A549 (cell line): Measurements from ENCODE around the gene THBD. TPM values are rescaled to one million over a fixed set of nuclear protein-coding genes. Genes with fewer than 3 reads are reported as not detected.

Experiments used
- ATAC-seq, 2 experiments: fragments of 200-7000 bp in 1 of 2; fragments of >200 bp in 1 of 2; cut with Nextera tagmentation in 1 of 2; cut with Tn5 transposase in 1 of 2; 3 replicates each; pipeline versions ENCODE4 v1.8.0 to v1.9.1; 2018 to 2020; ENCODE audit warnings: mild to moderate bottlenecking in 1 of 2, moderate library complexity in 1 of 2
- CTCF ChIA-PET: fragments of 300-600 bp; sonication (Branson Sonifier 250); formaldehyde crosslinking; extraction: SDS; loops from one replicate; lab custom pipeline; 2021; ENCODE audit warnings: antibody characterized with exemption, inconsistent platforms; lab: Yijun Ruan, JAX
- POLR2A ChIA-PET: fragments of 350-600 bp; formaldehyde crosslinking; extraction: SDS; loops from one replicate; lab custom pipeline; 2021; ENCODE audit warnings: antibody characterized with exemption, inconsistent platforms; lab: Yijun Ruan, JAX
- DNase-seq, 2 experiments: peaks; one replicate each; pipeline versions ENCODE4 v3.0.0 to v3.0.0-alpha.2; 2011 to 2016; ENCODE audit warnings: low read depth in 1 of 2, low spot score in 1 of 2
- FAIRE-seq: peaks from 2 replicates; lab custom pipeline; 2011; peaks lifted over from hg19 to GRCh38; lab: Jason Lieb, UNC
- H3K27ac ChIP-seq, 2 experiments: fragments of >200 bp; sonication (Bioruptor Twin); formaldehyde crosslinking; 3 replicates each; pipeline ENCODE4 v1.5.1; 2016 to 2017
- H3K4me1 ChIP-seq: fragments of >200 bp; sonication (Bioruptor Twin); formaldehyde crosslinking; 3 replicates; pipeline ENCODE4 v1.6.1; 2016
- H3K4me2 ChIP-seq: fragments of >200 bp; sonication (Bioruptor Twin); formaldehyde crosslinking; 3 replicates; pipeline ENCODE4 v1.6.1; 2016
- H3K4me3 ChIP-seq: fragments of >200 bp; sonication (Bioruptor Twin); formaldehyde crosslinking; 3 replicates; pipeline ENCODE4 v1.5.1; 2016
- H3K9me3 ChIP-seq: fragments of >200 bp; sonication (Bioruptor Twin); formaldehyde crosslinking; 3 replicates; pipeline ENCODE4 v1.6.1; 2016
- ATOH8 ChIP-seq: fragments of 250-450 bp; sonication (Bioruptor Pico); IDR thresholded peaks from 2 replicates; pipeline ENCODE4 v1.5.0; 2020; ENCODE audit warnings: low read depth, mild to moderate bottlenecking, moderate library complexity
- BHLHE40 ChIP-seq: IDR thresholded peaks from 2 replicates; pipeline ENCODE4 v1.6.1; 2012; ENCODE audit warnings: low read depth, low read length, inconsistent platforms
- CEBPB ChIP-seq, 2 experiments: fragments of >200 bp in 1 of 2; sonication (Bioruptor Twin) in 1 of 2; formaldehyde crosslinking in 1 of 2; IDR thresholded peaks; 2 replicates each; pipeline ENCODE4 v1.6.1; 2012 to 2016
- CTCF ChIP-seq: fragments of >200 bp; sonication (Bioruptor Twin); formaldehyde crosslinking; IDR thresholded peaks from 3 replicates; pipeline ENCODE4 v1.5.1; 2016
- E2F6 ChIP-seq: IDR thresholded peaks from 2 replicates; pipeline ENCODE4 v1.6.1; 2012; ENCODE audit warnings: low read depth, borderline replicate concordance
- EHF ChIP-seq: fragments of 250-450 bp; sonication (Bioruptor Pico); IDR thresholded peaks from 2 replicates; pipeline ENCODE4 v1.5.0; 2020; ENCODE audit warnings: mild to moderate bottlenecking
- EP300 ChIP-seq, 2 experiments: fragments of >200 bp; sonication (Bioruptor Twin); formaldehyde crosslinking; IDR thresholded peaks; 2 replicates in 1 of 2; 3 replicates in 1 of 2; pipeline ENCODE4 v1.6.1; 2016 to 2017
- FOSL2 ChIP-seq, 2 experiments: fragments of 450-650 bp in 1 of 2; fragments of >200 bp in 1 of 2; sonication (Bioruptor Twin) in 1 of 2; formaldehyde crosslinking; IDR thresholded peaks; 2 replicates each; pipeline versions ENCODE4 v1.5.0 to v1.6.1; 2016 to 2020; ENCODE audit warnings: mild to moderate bottlenecking in 1 of 2, moderate library complexity in 1 of 2
- FOXS1 ChIP-seq: fragments of 250-450 bp; sonication (Bioruptor Pico); IDR thresholded peaks from 2 replicates; pipeline ENCODE4 v1.5.0; 2020; ENCODE audit warnings: mild to moderate bottlenecking, moderate library complexity
- HDAC2 ChIP-seq: fragments of 200-600 bp; sonication (generic); IDR thresholded peaks from 2 replicates; pipeline ENCODE4 v1.6.1; 2016
- HEYL ChIP-seq: fragments of 250-450 bp; sonication (Bioruptor Pico); IDR thresholded peaks from 2 replicates; pipeline ENCODE4 v1.8.0; 2021; ENCODE audit warnings: mild to moderate bottlenecking, moderate library complexity
- HOXB5 ChIP-seq: fragments of 250-450 bp; sonication (Bioruptor Pico); IDR thresholded peaks from 2 replicates; pipeline ENCODE4 v1.5.0; 2020; ENCODE audit warnings: mild to moderate bottlenecking, moderate library complexity
- KDM1A ChIP-seq: fragments of 200-600 bp; sonication (generic); IDR thresholded peaks from 2 replicates; pipeline ENCODE4 v1.6.1; 2016; ENCODE audit warnings: low read depth, mild to moderate bottlenecking
- KDM5A ChIP-seq: fragments of 200-600 bp; sonication (generic); IDR thresholded peaks from 2 replicates; pipeline ENCODE4 v1.6.1; 2016; ENCODE audit warnings: antibody characterized with exemption, mild to moderate bottlenecking
- MAFK ChIP-seq: fragments of 450-650 bp; IDR thresholded peaks from 2 replicates; pipeline ENCODE4 v1.6.1; 2014; ENCODE audit not compliant: partially characterized antibody
- MAX ChIP-seq: IDR thresholded peaks from 2 replicates; pipeline ENCODE4 v1.6.1; 2012
- MYC ChIP-seq: IDR thresholded peaks from 2 replicates; pipeline ENCODE4 v1.6.1; 2012; ENCODE audit warnings: mild to moderate bottlenecking, inconsistent platforms, low read length, improper control_type of control experiment, borderline replicate concordance
- NFE2L2 ChIP-seq: fragments of 150-350 bp; conservative IDR thresholded peaks from 2 replicates; pipeline ENCODE4 v1.6.1; 2014; ENCODE audit warnings: low read length
- PBX3 ChIP-seq: IDR thresholded peaks from 2 replicates; pipeline ENCODE4 v1.6.1; 2012
- PHF8 ChIP-seq: fragments of 200-600 bp; sonication (generic); IDR thresholded peaks from 2 replicates; pipeline ENCODE4 v1.6.1; 2016; ENCODE audit warnings: low read depth, mild to moderate bottlenecking, antibody characterized with exemption, moderate library complexity, borderline replicate concordance
- POLR2A ChIP-seq: IDR thresholded peaks from 2 replicates; pipeline ENCODE4 v1.6.1; 2012; ENCODE audit warnings: mild to moderate bottlenecking, low read length
- POLR2AphosphoS2 ChIP-seq: conservative IDR thresholded peaks from 2 replicates; pipeline ENCODE4 v1.6.1; 2012; ENCODE audit warnings: low read length, improper control_type of control experiment, inconsistent platforms
- RAD21 ChIP-seq, 2 experiments: fragments of >200 bp in 1 of 2; sonication (Bioruptor Twin) in 1 of 2; formaldehyde crosslinking in 1 of 2; IDR thresholded peaks in 1 of 2; conservative IDR thresholded peaks in 1 of 2; 2 replicates in 1 of 2; 3 replicates in 1 of 2; pipeline ENCODE4 v1.6.1; 2012 to 2018; ENCODE audit warnings: inconsistent platforms in 1 of 2
- RCOR1 ChIP-seq: fragments of 150-350 bp; IDR thresholded peaks from 2 replicates; pipeline ENCODE4 v1.6.1; 2014; ENCODE audit warnings: antibody characterized with exemption, low read length, low read depth
- RNF2 ChIP-seq: fragments of 200-600 bp; sonication (generic); IDR thresholded peaks from 2 replicates; pipeline ENCODE4 v1.6.1; 2016; ENCODE audit warnings: low read depth, mild to moderate bottlenecking, antibody characterized with exemption, moderate library complexity, borderline replicate concordance
- SMC3 ChIP-seq: fragments of >200 bp; sonication (Bioruptor Twin); formaldehyde crosslinking; IDR thresholded peaks from 3 replicates; pipeline ENCODE4 v1.6.1; 2018; ENCODE audit warnings: inconsistent platforms
- SREBF2 ChIP-seq: fragments of 450-650 bp; IDR thresholded peaks from 2 replicates; pipeline ENCODE4 v1.6.1; 2014; ENCODE audit warnings: mild to moderate bottlenecking, moderate library complexity
- TFCP2L1 ChIP-seq: fragments of 250-450 bp; sonication (Bioruptor Pico); IDR thresholded peaks from 2 replicates; pipeline ENCODE4 v1.5.0; 2021; ENCODE audit warnings: mild to moderate bottlenecking
- USF2 ChIP-seq: fragments of 450-650 bp; IDR thresholded peaks from 2 replicates; pipeline ENCODE4 v1.6.1; 2014; ENCODE audit warnings: antibody characterized with exemption
- ZNF302 ChIP-seq: fragments of 250-450 bp; sonication (Bioruptor Pico); IDR thresholded peaks from 2 replicates; pipeline ENCODE4 v1.9.0; 2021; ENCODE audit warnings: inconsistent platforms, mild to moderate bottlenecking, moderate library complexity
- ZSCAN20 ChIP-seq: fragments of 250-450 bp; sonication (Bioruptor Pico); IDR thresholded peaks from 2 replicates; pipeline ENCODE4 v1.8.0; 2022; ENCODE audit warnings: mild to moderate bottlenecking, moderate library complexity
- WGBS: methylation state at CpG from one replicate; pipeline ENCODE4 v1.1.6; 2017; ENCODE audit errors: missing lambda C conversion rate; 5-methylcytosine and 5-hydroxymethylcytosine counted together
- polyA plus RNA-seq, 4 experiments: library from polyadenylated mRNA; depleted of rRNA in 3 of 4; stranded (reverse); fragments of >200 nt; fragmentation: RNase III in 1 of 4; extraction: RNeasy Plus Mini Kit Qiagen cat#74134 plus additional on column Dnase treatment in 1 of 4; gene quantifications; 2 replicates in 3 of 4; 3 replicates in 1 of 4; pipeline ENCODE4 v1.2.3, GENCODE V29; 2011 to 2017

Gene THBD
- polyA plus RNA-seq, 2 of the 4 experiments (the other 2 are of a cell fraction) = 25.8 to 29.6 TPM

- no peak for DNase-seq
- POLR2A ChIA-PET = interaction anchor here (1.3 kb wide), 1 partner anchor 12 kb away, joined by 4 read pairs; no protein-coding TSS in a partner anchor
- no peak overlapping the region for H3K4me3 ChIP-seq
- H3K27ac ChIP-seq = peak overlapping the region in 1 of 2 experiments; percentile 35; a peak in 2 of 6 replicates
- TF ChIP-seq RCOR1 = no peak
- TF ChIP-seq SREBF2 = no peak
- no peak for TF ChIP-seq NFE2L2
- no peak for TF ChIP-seq ZNF302
- TF ChIP-seq, all 56 proteins: peak for 0
- H3K4me1 ChIP-seq = peaks cover 18% of the 10 kb centered on the region
- CTCF ChIA-PET = interaction anchor here (0.6 to 11.3 kb wide), 18 partner anchors 13 to 724 kb away, joined by 3 to 125 read pairs (median 5); partner anchors contain the start of genes CD93 and THBD
- H3K4me2 ChIP-seq = no peak overlapping the region
- no peak for FAIRE-seq
- no peak for ATAC-seq
- H3K9me3 ChIP-seq = no peaks in the 10 kb centered on the region
Observed at GRCh38 chr20:23062632-23063031, 13.2 kb upstream of the THBD start.

GRCh38 chr20:23061734-23062561 is 12.5 kb upstream of the THBD start:
- ATAC-seq (peak; percentile 93 to 98), FAIRE-seq (no peak), DNase-seq (peak; percentile 67 to 75)
- Histone ChIP-seq H3K4me3 (no peak overlapping the region), H3K4me1 (peaks cover 18% of the 10 kb centered on the region), H3K27ac (peak overlapping the region; percentile 8 to 37; a peak in 5 of 6 replicates), H3K9me3 (no peaks in the 10 kb centered on the region), H3K4me2 (peak overlapping the region; percentile 42; the same call in 2 of the 3 replicates)
- ChIA-PET POLR2A (interaction anchor here (1.3 kb wide), 1 partner anchor 11 kb away, joined by 4 read pairs; no protein-coding TSS in a partner anchor), CTCF (interaction anchor here (0.6 to 11.3 kb wide), 22 partner anchors 12 to 723 kb away, joined by 3 to 125 read pairs (median 4); partner anchors contain the start of genes CD93 and THBD)
- 51% methylated on average over 8 of the region's 8 CpGs for WGBS
- no peak for TF ChIP-seq EP300 (IDR thresholded peaks at IDR 0.05)
- peak; percentile 30; the same call in 1 of the 2 replicates for TF ChIP-seq FOSL2 (IDR thresholded peaks at IDR 0.05)
- peak; percentile 65 for TF ChIP-seq FOSL2 (CRISPR knock-in tag; IDR thresholded peaks at IDR 0.05)
- TF ChIP-seq POLR2AphosphoS2 = no peak
- peak; percentile 64 for TF ChIP-seq SMC3
- peak; percentile 43; the same call in 2 of the 3 replicates for TF ChIP-seq CTCF
- no peak for TF ChIP-seq EHF
- no peak for TF ChIP-seq ZSCAN20 (CRISPR knock-in tag)
- no peak for TF ChIP-seq TFCP2L1 (CRISPR knock-in tag)
- TF ChIP-seq RNF2 = no peak
- no peak for TF ChIP-seq KDM5A
- no peak for TF ChIP-seq USF2
- no peak for TF ChIP-seq HEYL (CRISPR knock-in tag)
- TF ChIP-seq HDAC2 = no peak
- peak; percentile 71 to 82 for TF ChIP-seq RAD21 (conservative IDR thresholded peaks at IDR 0.05 in 1 of 2, IDR thresholded peaks at IDR 0.05 in 1 of 2)
- no peak for TF ChIP-seq HOXB5 (CRISPR knock-in tag)
- no peak for TF ChIP-seq MYC
- TF ChIP-seq POLR2A = no peak
- TF ChIP-seq PHF8 = no peak
- no peak for TF ChIP-seq BHLHE40
- no peak for TF ChIP-seq E2F6
- no peak for TF ChIP-seq PBX3
- no peak for TF ChIP-seq CEBPB (IDR thresholded peaks at IDR 0.05)
- TF ChIP-seq ATOH8 (CRISPR knock-in tag) = no peak
- no peak for TF ChIP-seq MAX
- no peak for TF ChIP-seq MAFK
- no peak for TF ChIP-seq FOXS1 (CRISPR knock-in tag)
- TF ChIP-seq KDM1A = no peak
- TF ChIP-seq ZNF302 = no peak
- TF ChIP-seq SREBF2 = no peak
